Spleen (tissue), 11 donors: ENCODE results near the gene NUBP2. TPM values are rescaled to one million over a fixed set of nuclear protein-coding genes. Genes with fewer than 3 reads are reported as not detected.
A peak's percentile ranks its signal among the peaks of the same experiment; 100 is the strongest.

Source experiments
- DNase-seq: peaks from one replicate; pipeline ENCODE4 v3.0.0-alpha.2; 2020
- H3K27ac ChIP-seq, 8 donors: fragments of 200-600 bp; sonication (generic) in 7 of 8; 1 replicate in 4 of 8; 2 replicates in 4 of 8; pipeline versions ENCODE4 v1.5.0 to v1.8.0; 2016 to 2021; ENCODE audit warnings: inconsistent platforms in 4 of 8, mild to moderate bottlenecking in 4 of 8, moderate library complexity in 1 of 8
- H3K27me3 ChIP-seq, 7 donors: fragments of 200-600 bp; sonication (generic) in 6 of 7; replicated peaks in 1 of 7; 1 replicate in 4 of 7; 2 replicates in 3 of 7; pipeline versions ENCODE4 v1.5.0 to v1.8.0; 2016 to 2021; ENCODE audit warnings: inconsistent platforms in 3 of 7, mild to moderate bottlenecking in 1 of 7
- H3K36me3 ChIP-seq, 6 donors: fragments of 200-600 bp; sonication (generic) in 5 of 6; 1 replicate in 4 of 6; 2 replicates in 2 of 6; pipeline versions ENCODE4 v1.5.0 to v1.8.0; 2016 to 2021; ENCODE audit warnings: inconsistent platforms in 2 of 6
- H3K4me1 ChIP-seq, 6 donors: fragments of 200-600 bp; sonication (generic) in 5 of 6; 1 replicate in 3 of 6; 2 replicates in 3 of 6; pipeline versions ENCODE4 v1.5.0 to v1.8.0; 2016 to 2021; ENCODE audit warnings: inconsistent platforms in 3 of 6
- H3K4me3 ChIP-seq, 8 donors: fragments of 200-600 bp; sonication (generic) in 7 of 8; 1 replicate in 4 of 8; 2 replicates in 4 of 8; pipeline versions ENCODE4 v1.5.0 to v1.8.0; 2016 to 2021; ENCODE audit warnings: inconsistent platforms in 4 of 8, mild to moderate bottlenecking in 4 of 8, moderate library complexity in 2 of 8
- H3K9me3 ChIP-seq, 8 donors: fragments of 200-600 bp; sonication (generic) in 7 of 8; 1 replicate in 4 of 8; 2 replicates in 4 of 8; pipeline versions ENCODE4 v1.5.0 to v1.8.0; 2016 to 2021; ENCODE audit warnings: inconsistent platforms in 4 of 8
- POLR2A ChIP-seq, 3 donors: fragments of 450-650 bp; IDR thresholded peaks; one replicate each; pipeline ENCODE4 v1.5.1; 2017; ENCODE audit warnings: antibody characterized with exemption in 3 of 3, mild to moderate bottlenecking in 1 of 3
- POLR2AphosphoS5 ChIP-seq, 3 donors: sonication (generic); formaldehyde crosslinking; IDR thresholded peaks; one replicate each; pipeline ENCODE4 v1.5.1; 2017; ENCODE audit warnings: antibody characterized with exemption in 3 of 3
- WGBS, 5 donors: extraction: QIAGEN DNeasy Blood & Tissue Kit in 3 of 5; methylation state at CpG; one replicate each; pipeline versions ENCODE4 v1.1.5 to v1.1.7; 2013 to 2018; 5-methylcytosine and 5-hydroxymethylcytosine counted together
- intact Hi-C: fragments of 100-400 bp; cut with DNase I; formaldehyde crosslinking; loops from one replicate; pipeline ENCODE4 v1.15.0; 2023; ENCODE audit warnings: low total_unique reads
- polyA plus RNA-seq, 3 donors: library from polyadenylated mRNA; stranded (reverse); fragments of 200-250 nt; gene quantifications; one replicate each; pipeline ENCODE4 v1.2.1, GENCODE V29; 2013
- total RNA-seq, 7 donors: library from RNA; depleted of rRNA in 3 of 7; stranded (reverse); fragments of >200 nt in 3 of 7; fragmentation: NEBNext Ultra II Directional in 4 of 7; extraction: Animal tissue kit (Norgen Biotek cat#: 25700) in 4 of 7; gene quantifications; one replicate each; pipeline versions ENCODE4 v1.1.0 to v1.2.1, GENCODE V29; 2016 to 2021
- TF ChIP-seq, protein P1 (sequence below), 11 experiments: fragments of 200-600 bp in 7 of 11; fragments of 450-650 bp in 4 of 11; sonication (generic) in 4 of 11; IDR thresholded peaks in 8 of 11; conservative IDR thresholded peaks in 3 of 11; 1 replicate in 7 of 11; 2 replicates in 4 of 11; pipeline versions ENCODE4 v1.4.0 to v1.8.0; 2016 to 2021; ENCODE audit warnings: antibody characterized with exemption in 11 of 11, inconsistent platforms in 4 of 11, mild to moderate bottlenecking in 1 of 11
- donor health status: healthy with polysubstance abuse.
- donor health status: DM: no; HTN: no; CAD: no; lungs with moderate emphysema.
- donor health status: DM: no; HTN: no; CAD: no.
- donor health status: Bipolar disorder and iron deficiency.
- donor health status: healthy.
- donor health status: DM: no; HTN: no; CAD: no.
- donor health status: DM: yes; HTN: yes; CAD: no.

The NUBP2 gene
- total and polyA plus RNA-seq, 10 donors, result 37.5 to 103 (median 57.3) TPM

DNA sequence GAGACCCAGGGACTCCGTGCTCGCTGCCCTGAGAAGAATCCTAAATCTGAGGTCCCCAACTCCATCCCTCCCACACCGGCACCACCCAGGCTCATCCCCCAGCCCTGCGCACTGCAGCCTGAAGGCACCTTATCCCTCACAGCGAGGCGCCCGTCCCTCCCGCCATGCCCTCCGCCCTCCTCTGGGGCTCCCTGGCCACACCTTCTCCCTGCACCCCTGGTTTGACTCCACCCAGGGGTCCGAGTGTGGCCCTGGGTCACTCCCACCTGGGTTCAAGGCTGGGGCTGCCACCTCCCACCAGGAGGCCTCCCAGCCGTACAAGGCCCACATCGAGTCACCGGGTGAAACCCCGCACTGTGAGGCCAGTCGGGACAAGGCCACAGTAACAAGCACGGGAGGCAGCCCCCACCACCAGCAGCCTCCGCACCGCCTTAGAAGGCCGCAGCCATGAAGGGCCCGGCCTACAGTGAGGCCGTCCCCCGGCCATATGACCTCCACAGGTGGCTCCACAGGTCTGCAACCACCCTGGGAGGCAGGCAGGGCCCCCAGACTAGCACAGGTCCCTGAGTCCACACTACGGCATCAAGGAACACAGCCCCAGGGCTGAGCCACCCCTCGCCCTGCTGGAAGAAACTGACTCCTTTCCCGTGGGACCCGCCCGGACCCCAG is 35.6 kb downstream of the NUBP2 start:
- 92 to 96% (median 95%) methylated on average over 16 to 27 of the region's 27 CpGs for WGBS, 5 donors
- DNase-seq, result peak; percentile 49
- peaks cover 0 to 13% (median under 1%) of the 10 kb centered on the region in 6 donors for H3K4me1 ChIP-seq
- TF ChIP-seq, protein P1, sequence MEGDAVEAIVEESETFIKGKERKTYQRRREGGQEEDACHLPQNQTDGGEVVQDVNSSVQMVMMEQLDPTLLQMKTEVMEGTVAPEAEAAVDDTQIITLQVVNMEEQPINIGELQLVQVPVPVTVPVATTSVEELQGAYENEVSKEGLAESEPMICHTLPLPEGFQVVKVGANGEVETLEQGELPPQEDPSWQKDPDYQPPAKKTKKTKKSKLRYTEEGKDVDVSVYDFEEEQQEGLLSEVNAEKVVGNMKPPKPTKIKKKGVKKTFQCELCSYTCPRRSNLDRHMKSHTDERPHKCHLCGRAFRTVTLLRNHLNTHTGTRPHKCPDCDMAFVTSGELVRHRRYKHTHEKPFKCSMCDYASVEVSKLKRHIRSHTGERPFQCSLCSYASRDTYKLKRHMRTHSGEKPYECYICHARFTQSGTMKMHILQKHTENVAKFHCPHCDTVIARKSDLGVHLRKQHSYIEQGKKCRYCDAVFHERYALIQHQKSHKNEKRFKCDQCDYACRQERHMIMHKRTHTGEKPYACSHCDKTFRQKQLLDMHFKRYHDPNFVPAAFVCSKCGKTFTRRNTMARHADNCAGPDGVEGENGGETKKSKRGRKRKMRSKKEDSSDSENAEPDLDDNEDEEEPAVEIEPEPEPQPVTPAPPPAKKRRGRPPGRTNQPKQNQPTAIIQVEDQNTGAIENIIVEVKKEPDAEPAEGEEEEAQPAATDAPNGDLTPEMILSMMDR (IDR thresholded peaks at IDR 0.05 in 8 of 11, conservative IDR thresholded peaks at IDR 0.05 in 3 of 11), result no peak
- no peak for TF ChIP-seq POLR2A (IDR thresholded peaks at IDR 0.05)
- no peak for TF ChIP-seq POLR2AphosphoS5 (IDR thresholded peaks at IDR 0.05)
- no peaks in the 10 kb centered on the region for H3K9me3 ChIP-seq
- H3K27me3 ChIP-seq, result no peaks in the 10 kb centered on the region
- no peak overlapping the region for H3K27ac ChIP-seq
- no peak overlapping the region for H3K4me3 ChIP-seq
- peaks cover 0 to 98% (median 78%) of the 10 kb centered on the region in 6 donors for H3K36me3 ChIP-seq
- intact Hi-C loops, result no loop called here

DNA sequence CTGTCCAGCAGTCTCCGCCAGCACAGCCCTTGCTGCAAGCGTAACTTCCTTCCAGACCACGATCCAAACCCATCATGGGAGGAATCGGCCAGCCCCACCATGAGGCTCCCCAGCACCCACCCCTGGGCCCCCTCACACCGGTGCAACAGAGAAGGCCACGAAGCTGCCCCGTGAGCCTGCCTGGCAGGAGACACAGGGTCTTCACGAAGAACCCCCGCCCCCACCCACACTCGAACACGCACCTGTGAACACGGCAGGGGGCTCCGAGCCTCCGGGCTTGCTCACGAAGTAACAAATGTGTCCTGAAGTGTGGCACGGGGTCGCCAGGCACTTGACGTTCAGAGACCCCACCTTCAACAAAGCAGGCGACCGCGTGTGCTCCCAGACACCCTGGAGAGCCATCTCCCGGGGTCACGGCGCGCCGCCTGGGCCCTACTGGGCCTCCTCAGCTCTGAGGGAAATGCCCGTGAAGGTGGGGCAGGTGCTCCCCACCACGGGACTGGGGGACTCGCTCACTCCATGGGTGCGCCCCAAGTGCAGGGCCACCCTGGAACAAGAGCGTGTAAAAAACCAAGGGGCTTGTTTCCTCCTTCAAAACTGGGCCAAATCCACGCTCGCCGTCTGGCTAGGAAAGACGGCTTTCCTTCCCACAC is 36.2 kb downstream of the NUBP2 start:
- Histone ChIP-seq H3K27me3 (no peaks in the 10 kb centered on the region), H3K4me3 (no peak overlapping the region), H3K27ac (no peak overlapping the region), H3K4me1 (peaks cover 0 to 20% (median 5%) of the 10 kb centered on the region in 6 donors), H3K36me3 (peaks cover 0 to 91% (median 74%) of the 10 kb centered on the region in 6 donors), H3K9me3 (no peaks in the 10 kb centered on the region)
- intact Hi-C loops, result no loop called here
- 94 to 97% (median 95%) methylated on average over 17 to 35 of the region's 35 CpGs for WGBS, 5 donors
- DNase-seq, result peak; percentile 64
- TF ChIP-seq POLR2AphosphoS5 (IDR thresholded peaks at IDR 0.05) (no peak), POLR2A (IDR thresholded peaks at IDR 0.05) (no peak)
- TF ChIP-seq, protein P1 (IDR thresholded peaks at IDR 0.05 in 8 of 11, conservative IDR thresholded peaks at IDR 0.05 in 3 of 11), result no peak

DNA sequence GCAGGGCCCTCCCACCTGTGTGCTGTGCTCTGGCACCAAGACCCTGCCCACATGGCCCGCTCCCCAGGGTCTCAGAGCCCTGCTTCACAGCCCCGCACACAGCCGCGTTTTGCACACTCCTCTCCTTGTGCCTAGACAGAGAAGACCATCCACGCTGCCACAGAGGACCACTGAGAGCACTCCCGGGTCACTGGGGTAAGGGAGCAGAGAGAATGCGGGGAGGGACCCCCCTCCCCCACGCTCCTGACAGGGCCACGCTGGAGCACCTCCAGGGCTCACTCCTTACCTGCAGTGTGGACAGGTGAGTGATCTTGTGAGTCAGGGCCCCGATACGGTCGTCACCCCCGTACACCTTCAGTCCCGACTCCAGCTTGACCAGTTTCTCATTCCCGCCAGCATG is 36.9 kb downstream of the NUBP2 start:
- Histone ChIP-seq H3K4me3 (no peak overlapping the region), H3K9me3 (no peaks in the 10 kb centered on the region), H3K36me3 (peaks cover 0 to 85% (median 72%) of the 10 kb centered on the region in 6 donors), H3K27me3 (no peaks in the 10 kb centered on the region), H3K27ac (no peak overlapping the region), H3K4me1 (peaks cover 1 to 26% (median 11%) of the 10 kb centered on the region in 6 donors)
- TF ChIP-seq, protein P1 (IDR thresholded peaks at IDR 0.05 in 8 of 11, conservative IDR thresholded peaks at IDR 0.05 in 3 of 11), result no peak
- peak in 1 of 3 donors; percentile 13 for TF ChIP-seq POLR2AphosphoS5 (IDR thresholded peaks at IDR 0.05)
- DNase-seq, result peak; percentile 42
- intact Hi-C loops, result no loop called here
- 94 to 97% (median 95%) methylated on average over 15 of the region's 15 CpGs for WGBS, 5 donors
